ENCODE results near the gene SDK2. TPM values are rescaled to one million over a fixed set of nuclear protein-coding genes. Genes with fewer than 3 reads are reported as not detected.

The SDK2 gene
- polyA plus RNA-seq, 1 of the 3 experiments (the other 2 are of a cell fraction), result 0.02 TPM

GRCh38 chr17:73623247-73623646 is 21.0 kb downstream of the SDK2 start:
- Histone ChIP-seq H3K9ac (no peak overlapping the region), H3F3A (replicated peaks; ENCODE audit: insufficient read depth) (no peaks in the 10 kb centered on the region), H3K4me2 (no peak overlapping the region), H3K4me3 (ENCODE audit: low read depth in 2 of 2, low read length in 1 of 2) (no peak overlapping the region), H2AFZ (ENCODE audit: low read depth) (no peak overlapping the region), H3K9me3 (no peaks in the 10 kb centered on the region), H3K27me3 (ENCODE audit: insufficient read depth) (no peaks in the 10 kb centered on the region), H3K9me2 (no peaks in the 10 kb centered on the region), H3K27ac (ENCODE audit: low read depth in 2 of 2, low read length in 1 of 2) (no peak overlapping the region), H4K20me1 (ENCODE audit: insufficient read depth) (no peaks in the 10 kb centered on the region), H3K79me2 (ENCODE audit: insufficient read depth) (no peaks in the 10 kb centered on the region), H3K36me3 (replicated peaks in 1 of 2; ENCODE audit: control insufficient read depth in 1 of 2, insufficient read depth in 2 of 2, low read length in 1 of 2) (no peaks in the 10 kb centered on the region), H3K4me1 (ENCODE audit: control insufficient read depth in 1 of 2, insufficient read depth in 2 of 2, low read depth in 1 of 2, low read length in 1 of 2) (peaks cover 0 to 2% of the 10 kb centered on the region in 2 experiments; a peak in 1 of 4 replicates)
- 33% methylated on average over 2 of the region's 2 CpGs for WGBS (ENCODE audit: low lambda C conversion rate)
- CTCF ChIA-PET, result interaction anchor here (0.7 to 3.4 kb wide), 4 partner anchors 9 to 23 kb away, joined by 3 to 11 read pairs (median 6); no protein-coding TSS in a partner anchor
- POLR2A ChIA-PET, result interaction anchor here (0.6 kb wide), 1 partner anchor 19 kb away, joined by 3 read pairs; no protein-coding TSS in a partner anchor
- DNase-seq, result no peak
- TF ChIP-seq USF2 (IDR thresholded peaks at IDR 0.05; ENCODE audit: borderline replicate concordance, low read depth, low read length) (no peak), RAD21 (IDR thresholded peaks at IDR 0.05; ENCODE audit: low read length) (no peak), NFIC (IDR thresholded peaks at IDR 0.05; ENCODE audit: borderline replicate concordance) (no peak), POLR2AphosphoS5 (IDR thresholded peaks at IDR 0.05; ENCODE audit: low read depth, low read length) (no peak)
- TF ChIP-seq, protein P1, sequence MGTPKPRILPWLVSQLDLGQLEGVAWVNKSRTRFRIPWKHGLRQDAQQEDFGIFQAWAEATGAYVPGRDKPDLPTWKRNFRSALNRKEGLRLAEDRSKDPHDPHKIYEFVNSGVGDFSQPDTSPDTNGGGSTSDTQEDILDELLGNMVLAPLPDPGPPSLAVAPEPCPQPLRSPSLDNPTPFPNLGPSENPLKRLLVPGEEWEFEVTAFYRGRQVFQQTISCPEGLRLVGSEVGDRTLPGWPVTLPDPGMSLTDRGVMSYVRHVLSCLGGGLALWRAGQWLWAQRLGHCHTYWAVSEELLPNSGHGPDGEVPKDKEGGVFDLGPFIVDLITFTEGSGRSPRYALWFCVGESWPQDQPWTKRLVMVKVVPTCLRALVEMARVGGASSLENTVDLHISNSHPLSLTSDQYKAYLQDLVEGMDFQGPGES (IDR thresholded peaks at IDR 0.05; ENCODE audit: low read depth, low read length), result no peak

GRCh38 chr17:73622381-73622780 is 21.9 kb downstream of the SDK2 start:
- no peak overlapping the region for H3K27ac ChIP-seq (ENCODE audit: low read depth in 2 of 2, low read length in 1 of 2)
- H3K79me2 ChIP-seq (ENCODE audit: insufficient read depth), result no peaks in the 10 kb centered on the region
- 48% methylated on average over 3 of the region's 3 CpGs for WGBS (ENCODE audit: low lambda C conversion rate)
- POLR2A ChIA-PET, result no interaction called here
- H3K9me2 ChIP-seq, result no peaks in the 10 kb centered on the region
- H3F3A ChIP-seq (replicated peaks; ENCODE audit: insufficient read depth), result no peaks in the 10 kb centered on the region
- H3K27me3 ChIP-seq (ENCODE audit: insufficient read depth), result no peaks in the 10 kb centered on the region
- DNase-seq, result no peak
- TF ChIP-seq SMC3 (IDR thresholded peaks at IDR 0.05; ENCODE audit: low read depth, low read length), result no peak
- no peak for TF ChIP-seq NRF1 (IDR thresholded peaks at IDR 0.05; ENCODE audit: low read depth, low read length)
- no peak for TF ChIP-seq ELF1 (IDR thresholded peaks at IDR 0.05)
- TF ChIP-seq YY1 (IDR thresholded peaks at IDR 0.05; ENCODE audit: low read depth), result no peak
- TF ChIP-seq, protein P2, sequence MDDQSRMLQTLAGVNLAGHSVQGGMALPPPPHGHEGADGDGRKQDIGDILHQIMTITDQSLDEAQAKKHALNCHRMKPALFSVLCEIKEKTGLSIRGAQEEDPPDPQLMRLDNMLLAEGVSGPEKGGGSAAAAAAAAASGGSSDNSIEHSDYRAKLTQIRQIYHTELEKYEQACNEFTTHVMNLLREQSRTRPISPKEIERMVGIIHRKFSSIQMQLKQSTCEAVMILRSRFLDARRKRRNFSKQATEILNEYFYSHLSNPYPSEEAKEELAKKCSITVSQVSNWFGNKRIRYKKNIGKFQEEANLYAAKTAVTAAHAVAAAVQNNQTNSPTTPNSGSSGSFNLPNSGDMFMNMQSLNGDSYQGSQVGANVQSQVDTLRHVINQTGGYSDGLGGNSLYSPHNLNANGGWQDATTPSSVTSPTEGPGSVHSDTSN (IDR thresholded peaks at IDR 0.05), result no peak
- TF ChIP-seq GABPA (IDR thresholded peaks at IDR 0.05; ENCODE audit: low read depth), result no peak
- no peak for TF ChIP-seq USF2 (IDR thresholded peaks at IDR 0.05; ENCODE audit: borderline replicate concordance, low read depth, low read length)
- TF ChIP-seq CHD2 (IDR thresholded peaks at IDR 0.05; ENCODE audit: low read length, partially characterized antibody), result no peak
- no peak for TF ChIP-seq RFX5 (IDR thresholded peaks at IDR 0.05; ENCODE audit: low read length)
- TF ChIP-seq TCF12 (IDR thresholded peaks at IDR 0.05), result no peak
- no peak for TF ChIP-seq JUND (IDR thresholded peaks at IDR 0.05)
- no peak for TF ChIP-seq FOXJ3 (CRISPR knock-in tag; IDR thresholded peaks at IDR 0.05)
- TF ChIP-seq MEF2A (IDR thresholded peaks at IDR 0.05; ENCODE audit: borderline replicate concordance, low read depth), result no peak
- TF ChIP-seq FOSL2 (IDR thresholded peaks at IDR 0.05; ENCODE audit: borderline replicate concordance, low read depth), result no peak
- TF ChIP-seq RXRA (IDR thresholded peaks at IDR 0.05; ENCODE audit: borderline replicate concordance, low read depth), result no peak
- no peak for TF ChIP-seq POLR2AphosphoS5 (IDR thresholded peaks at IDR 0.05; ENCODE audit: low read depth, low read length)
- TF ChIP-seq EZH2phosphoT487 (IDR thresholded peaks at IDR 0.05; ENCODE audit: borderline replicate concordance, low read depth), result no peak
- no peaks in the 10 kb centered on the region for H3K36me3 ChIP-seq (replicated peaks in 1 of 2; ENCODE audit: control insufficient read depth in 1 of 2, insufficient read depth in 2 of 2, low read length in 1 of 2)
- H3K4me3 ChIP-seq (ENCODE audit: low read depth in 2 of 2, low read length in 1 of 2), result no peak overlapping the region
- H2AFZ ChIP-seq (ENCODE audit: low read depth), result no peak overlapping the region
- no peaks in the 10 kb centered on the region for H3K9me3 ChIP-seq
- H4K20me1 ChIP-seq (ENCODE audit: insufficient read depth), result no peaks in the 10 kb centered on the region
- no peak overlapping the region for H3K4me2 ChIP-seq
- peaks cover 0 to 2% of the 10 kb centered on the region in 2 experiments; a peak in 1 of 4 replicates for H3K4me1 ChIP-seq (ENCODE audit: control insufficient read depth in 1 of 2, insufficient read depth in 2 of 2, low read depth in 1 of 2, low read length in 1 of 2)
- no peak overlapping the region for H3K9ac ChIP-seq
- CTCF ChIA-PET, result interaction anchor here (0.7 to 3.4 kb wide), 9 partner anchors 9 to 577 kb away, joined by 3 to 11 read pairs (median 3); no protein-coding TSS in a partner anchor
